ENCODE measurements around the gene USP22.

USP22 gene

DNA sequence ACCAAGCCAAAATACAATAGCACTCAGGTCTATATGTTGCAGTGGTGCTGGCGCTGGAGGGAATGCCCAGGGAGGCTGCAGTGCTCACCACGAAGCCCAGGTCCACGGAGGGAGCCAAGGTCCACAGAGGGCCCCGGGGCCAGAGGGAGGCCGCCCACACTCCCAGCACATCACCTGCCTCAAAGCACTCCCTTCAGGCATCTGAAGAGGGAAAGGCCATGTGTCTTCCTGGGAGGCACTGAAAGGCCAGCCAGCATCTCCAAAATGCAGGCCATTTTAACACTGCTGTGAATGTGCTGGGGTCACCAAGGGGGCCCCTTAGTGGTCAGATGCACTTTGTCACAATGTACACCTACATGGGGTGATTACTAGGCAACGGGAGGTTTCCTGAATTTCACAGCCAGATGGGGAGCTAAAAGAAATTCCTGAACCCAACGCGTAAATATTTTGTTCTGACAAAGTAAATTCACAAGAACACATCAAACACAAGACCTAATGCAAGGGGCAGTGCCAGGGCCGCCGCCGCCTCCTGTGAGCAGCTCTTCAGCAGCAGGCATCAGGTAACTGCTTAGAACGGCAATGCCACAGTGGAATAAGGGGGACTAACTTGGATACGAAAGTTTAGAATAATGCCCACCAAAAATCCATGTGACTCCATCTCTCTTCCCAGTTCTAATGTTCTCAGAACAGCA lies 42.8 kb downstream of the USP22 start:
- no CpG with 5 or more reads among the region's 13 CpGs for WGBS (ENCODE audit: extremely low coverage, insufficient coverage, insufficient read length)
- H3K14ac ChIP-seq (ENCODE audit: low read length) = no peak overlapping the region
- H3K27me3 ChIP-seq (ENCODE audit: insufficient read depth, low read length) = no peaks in the 10 kb centered on the region
- H2BK120ac ChIP-seq (ENCODE audit: insufficient read depth, low read length, poor library complexity) = no peak overlapping the region
- H3K79me2 ChIP-seq (ENCODE audit: control insufficient read depth, insufficient read depth, low read length, poor library complexity) = no peaks in the 10 kb centered on the region
- no peaks in the 10 kb centered on the region for H3K4me1 ChIP-seq (ENCODE audit: control insufficient read depth in 1 of 2, insufficient read depth in 2 of 2, low read length in 2 of 2)
- no peak overlapping the region for H2BK12ac ChIP-seq (ENCODE audit: low read length)
- no peaks in the 10 kb centered on the region for H3K79me1 ChIP-seq (ENCODE audit: low read length)
- no peak for DNase-seq
- H2BK5ac ChIP-seq (ENCODE audit: low read depth, low read length, poor library complexity) = no peak overlapping the region
- H3K18ac ChIP-seq (ENCODE audit: low read length) = no peak overlapping the region
- no peak overlapping the region for H3K4ac ChIP-seq (ENCODE audit: low read depth, low read length)
- no peak overlapping the region for H4K91ac ChIP-seq (ENCODE audit: low read depth, low read length)
- no peak overlapping the region for H3K9ac ChIP-seq (ENCODE audit: low read length)
- no peak overlapping the region for H3K27ac ChIP-seq (ENCODE audit: low read depth, low read length)
- H4K12ac ChIP-seq (ENCODE audit: low read depth, low read length) = no peak overlapping the region
- no peak overlapping the region for H4K8ac ChIP-seq (ENCODE audit: low read depth, low read length)
- no peak overlapping the region for H2AFZ ChIP-seq (ENCODE audit: insufficient read depth, low read length, poor library complexity)
- H3K36me3 ChIP-seq (ENCODE audit: control insufficient read depth in 1 of 2, insufficient read depth in 2 of 2, low read length in 2 of 2) = peaks cover 51 to 63% of the 10 kb centered on the region in 2 experiments
- no peak overlapping the region for H3K4me2 ChIP-seq (ENCODE audit: low read length)
- no peak overlapping the region for H2AK5ac ChIP-seq (ENCODE audit: low read length)
- no peak overlapping the region for H3K4me3 ChIP-seq (ENCODE audit: low read depth, low read length)
- peaks cover 3% of the 10 kb centered on the region for H3K9me3 ChIP-seq (ENCODE audit: insufficient read depth, low read depth, low read length)
- H3K23ac ChIP-seq (ENCODE audit: low read length) = no peak overlapping the region

DNA sequence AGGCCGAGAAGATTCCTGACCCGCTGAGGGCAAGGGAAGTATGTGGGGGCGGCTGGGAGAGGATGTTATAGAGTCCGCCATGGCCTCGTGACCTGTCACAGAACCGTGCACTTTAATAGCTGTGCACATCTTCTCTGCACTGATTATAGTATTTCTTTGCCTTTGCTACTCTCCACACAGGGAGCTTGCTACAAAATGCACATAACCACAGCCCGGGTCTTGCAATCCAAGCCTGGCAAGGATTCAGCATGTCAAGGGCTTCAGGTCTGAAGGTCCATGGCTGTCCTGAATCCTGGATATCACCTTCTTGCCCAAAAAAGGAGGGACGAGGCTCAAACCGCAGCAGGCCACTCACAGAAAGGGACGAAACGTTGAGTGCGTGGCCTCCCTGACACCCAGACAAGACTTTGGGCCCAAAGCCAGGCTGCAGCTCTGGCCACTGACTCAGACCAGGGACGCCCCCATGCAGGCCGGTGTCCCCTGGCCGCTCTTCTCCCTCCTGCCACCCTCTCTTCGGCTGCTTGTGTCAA lies 43.7 kb downstream of the USP22 start:
- WGBS (ENCODE audit: extremely low coverage, insufficient coverage, insufficient read length) = no CpG with 5 or more reads among the region's 16 CpGs
- no peak overlapping the region for H3K27ac ChIP-seq (ENCODE audit: low read depth, low read length)

DNA sequence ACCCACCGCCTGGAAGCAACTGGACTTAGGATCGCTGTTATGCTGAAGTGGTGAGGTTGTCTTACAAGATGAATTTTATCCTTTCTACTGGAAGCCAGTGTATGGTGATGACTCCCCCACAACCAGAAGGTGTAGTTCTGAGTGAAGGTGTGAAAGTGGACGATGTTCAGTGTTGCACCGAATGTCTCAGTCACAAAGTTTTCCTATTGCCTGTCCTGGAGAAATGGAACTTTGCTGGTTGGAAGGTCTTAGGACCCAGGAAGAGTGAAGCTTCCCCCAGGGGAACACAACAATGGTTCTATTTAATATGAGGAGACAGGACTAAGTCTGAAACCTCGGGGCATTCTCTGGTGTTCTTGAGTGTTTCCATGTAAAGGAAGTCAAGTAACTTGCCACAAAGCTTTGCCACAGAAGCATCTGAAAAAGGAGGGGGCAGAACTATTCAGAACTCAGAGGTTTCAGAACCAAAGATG lies 44.2 kb downstream of the USP22 start:
- H3K79me2 ChIP-seq (ENCODE audit: control insufficient read depth, insufficient read depth, low read length, poor library complexity) = no peaks in the 10 kb centered on the region
- no peaks in the 10 kb centered on the region for H3K4me1 ChIP-seq (ENCODE audit: control insufficient read depth in 1 of 2, insufficient read depth in 2 of 2, low read length in 2 of 2)
- no peak overlapping the region for H3K4me2 ChIP-seq (ENCODE audit: low read length)
- no peak overlapping the region for H3K4ac ChIP-seq (ENCODE audit: low read depth, low read length)
- no peak overlapping the region for H2BK120ac ChIP-seq (ENCODE audit: insufficient read depth, low read length, poor library complexity)
- H3K14ac ChIP-seq (ENCODE audit: low read length) = no peak overlapping the region
- peaks cover 37 to 49% of the 10 kb centered on the region in 2 experiments for H3K36me3 ChIP-seq (ENCODE audit: control insufficient read depth in 1 of 2, insufficient read depth in 2 of 2, low read length in 2 of 2)
- H2BK12ac ChIP-seq (ENCODE audit: low read length) = no peak overlapping the region
- DNase-seq = no peak
- H3K79me1 ChIP-seq (ENCODE audit: low read length) = no peaks in the 10 kb centered on the region
- WGBS (ENCODE audit: extremely low coverage, insufficient coverage, insufficient read length) = no CpG with 5 or more reads among the region's 5 CpGs
- no peak overlapping the region for H2BK5ac ChIP-seq (ENCODE audit: low read depth, low read length, poor library complexity)
- H3K9ac ChIP-seq (ENCODE audit: low read length) = no peak overlapping the region
- H4K91ac ChIP-seq (ENCODE audit: low read depth, low read length) = no peak overlapping the region
- H3K9me3 ChIP-seq (ENCODE audit: insufficient read depth, low read depth, low read length) = no peaks in the 10 kb centered on the region
- H2AK5ac ChIP-seq (ENCODE audit: low read length) = no peak overlapping the region
- no peak overlapping the region for H3K18ac ChIP-seq (ENCODE audit: low read length)
- H3K27ac ChIP-seq (ENCODE audit: low read depth, low read length) = no peak overlapping the region
- H3K4me3 ChIP-seq (ENCODE audit: low read depth, low read length) = no peak overlapping the region
- H4K8ac ChIP-seq (ENCODE audit: low read depth, low read length) = no peak overlapping the region
- H3K27me3 ChIP-seq (ENCODE audit: insufficient read depth, low read length) = no peaks in the 10 kb centered on the region
- no peak overlapping the region for H3K23ac ChIP-seq (ENCODE audit: low read length)
- H2AFZ ChIP-seq (ENCODE audit: insufficient read depth, low read length, poor library complexity) = no peak overlapping the region
- no peak overlapping the region for H4K12ac ChIP-seq (ENCODE audit: low read depth, low read length)

More for the DNA sequence above, 43.7 kb downstream of the USP22 start:
- Histone ChIP-seq H3K27me3 (ENCODE audit: insufficient read depth, low read length) (no peaks in the 10 kb centered on the region), H4K91ac (ENCODE audit: low read depth, low read length) (no peak overlapping the region), H3K4ac (ENCODE audit: low read depth, low read length) (no peak overlapping the region), H3K14ac (ENCODE audit: low read length) (no peak overlapping the region), H3K4me3 (ENCODE audit: low read depth, low read length) (no peak overlapping the region), H2AFZ (ENCODE audit: insufficient read depth, low read length, poor library complexity) (no peak overlapping the region), H2BK5ac (ENCODE audit: low read depth, low read length, poor library complexity) (no peak overlapping the region), H3K36me3 (ENCODE audit: control insufficient read depth in 1 of 2, insufficient read depth in 2 of 2, low read length in 2 of 2) (peaks cover 42 to 54% of the 10 kb centered on the region in 2 experiments), H3K23ac (ENCODE audit: low read length) (no peak overlapping the region), H2AK5ac (ENCODE audit: low read length) (no peak overlapping the region), H2BK12ac (ENCODE audit: low read length) (no peak overlapping the region), H3K79me2 (ENCODE audit: control insufficient read depth, insufficient read depth, low read length, poor library complexity) (no peaks in the 10 kb centered on the region), H3K9ac (ENCODE audit: low read length) (no peak overlapping the region), H2BK120ac (ENCODE audit: insufficient read depth, low read length, poor library complexity) (no peak overlapping the region), H3K9me3 (ENCODE audit: insufficient read depth, low read depth, low read length) (peaks cover 2% of the 10 kb centered on the region), H3K4me1 (ENCODE audit: control insufficient read depth in 1 of 2, insufficient read depth in 2 of 2, low read length in 2 of 2) (no peaks in the 10 kb centered on the region), H3K4me2 (ENCODE audit: low read length) (no peak overlapping the region), H4K8ac (ENCODE audit: low read depth, low read length) (no peak overlapping the region), H3K79me1 (ENCODE audit: low read length) (no peaks in the 10 kb centered on the region), H4K12ac (ENCODE audit: low read depth, low read length) (no peak overlapping the region), H3K18ac (ENCODE audit: low read length) (no peak overlapping the region)
- no peak for DNase-seq

DNA sequence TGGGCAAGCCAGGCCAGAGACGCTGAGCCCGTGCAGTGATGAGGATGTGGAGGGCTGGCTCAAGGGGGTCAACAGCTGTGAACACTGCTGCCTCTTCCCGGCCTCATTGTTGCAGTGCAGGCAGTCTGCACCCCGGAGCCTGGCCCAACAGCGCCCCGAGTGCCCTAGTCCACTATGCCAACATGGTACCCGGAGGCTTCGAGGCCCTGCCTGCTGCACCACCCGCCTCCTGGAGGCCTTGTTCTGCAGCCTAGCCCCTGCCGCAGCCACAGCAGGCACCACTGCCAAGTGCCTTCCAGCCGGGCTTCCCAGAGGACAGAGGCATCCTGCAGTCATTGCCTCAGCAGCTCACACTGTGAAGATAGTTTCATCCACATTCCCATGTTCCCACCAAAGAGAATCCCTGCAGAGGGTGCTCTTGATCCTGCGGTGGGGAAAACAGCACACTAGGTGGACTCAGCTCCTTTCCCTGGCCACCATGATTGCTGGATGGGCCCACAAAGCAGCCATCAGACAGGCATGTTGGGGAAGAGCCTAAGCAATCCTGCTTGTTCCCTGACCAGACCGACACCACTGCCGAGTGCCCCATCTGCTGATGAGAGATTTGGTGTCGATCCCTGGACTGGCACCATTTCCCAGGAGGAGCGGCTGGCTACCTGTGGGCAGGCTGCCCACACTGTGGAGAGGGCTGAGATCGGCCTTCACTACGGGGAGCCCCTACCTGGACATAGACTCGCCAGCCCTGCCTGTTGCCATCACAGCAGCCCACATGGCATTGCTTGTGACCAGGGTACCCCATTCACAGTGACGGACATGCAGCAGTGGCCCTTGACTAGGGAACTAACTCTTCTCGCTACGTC lies 44.9 kb downstream of the USP22 start:
- H4K12ac ChIP-seq (ENCODE audit: low read depth, low read length) = no peak overlapping the region
- no peak overlapping the region for H3K4ac ChIP-seq (ENCODE audit: low read depth, low read length)
- no peak overlapping the region for H2AK5ac ChIP-seq (ENCODE audit: low read length)
- no peaks in the 10 kb centered on the region for H3K9me3 ChIP-seq (ENCODE audit: insufficient read depth, low read depth, low read length)
- H2BK12ac ChIP-seq (ENCODE audit: low read length) = no peak overlapping the region
- no peak overlapping the region for H2BK120ac ChIP-seq (ENCODE audit: insufficient read depth, low read length, poor library complexity)
- H3K36me3 ChIP-seq (ENCODE audit: control insufficient read depth in 1 of 2, insufficient read depth in 2 of 2, low read length in 2 of 2) = peaks cover 30 to 43% of the 10 kb centered on the region in 2 experiments
- peaks cover 2% of the 10 kb centered on the region for H3K79me2 ChIP-seq (ENCODE audit: control insufficient read depth, insufficient read depth, low read length, poor library complexity)
- no peaks in the 10 kb centered on the region for H3K27me3 ChIP-seq (ENCODE audit: insufficient read depth, low read length)
- no peak overlapping the region for H4K91ac ChIP-seq (ENCODE audit: low read depth, low read length)
- DNase-seq = no peak
- WGBS (ENCODE audit: extremely low coverage, insufficient coverage, insufficient read length) = no CpG with 5 or more reads among the region's 22 CpGs
- no peak overlapping the region for H3K4me3 ChIP-seq (ENCODE audit: low read depth, low read length)
- no peak overlapping the region for H2AFZ ChIP-seq (ENCODE audit: insufficient read depth, low read length, poor library complexity)
- H3K4me1 ChIP-seq (ENCODE audit: control insufficient read depth in 1 of 2, insufficient read depth in 2 of 2, low read length in 2 of 2) = peaks cover 5% of the 10 kb centered on the region in 2 experiments
- no peak overlapping the region for H3K18ac ChIP-seq (ENCODE audit: low read length)
- no peak overlapping the region for H3K27ac ChIP-seq (ENCODE audit: low read depth, low read length)
- H3K9ac ChIP-seq (ENCODE audit: low read length) = no peak overlapping the region
- H4K8ac ChIP-seq (ENCODE audit: low read depth, low read length) = no peak overlapping the region
- no peak overlapping the region for H2BK5ac ChIP-seq (ENCODE audit: low read depth, low read length, poor library complexity)
- H3K4me2 ChIP-seq (ENCODE audit: low read length) = no peak overlapping the region
- no peak overlapping the region for H3K14ac ChIP-seq (ENCODE audit: low read length)
- H3K23ac ChIP-seq (ENCODE audit: low read length) = no peak overlapping the region
- H3K79me1 ChIP-seq (ENCODE audit: low read length) = peaks cover 5% of the 10 kb centered on the region
